ENCODE results near the gene FAM78A.
A peak's percentile ranks its signal among the peaks of the same experiment; 100 is the strongest.

Gene FAM78A

GRCh38 chr9:131228988-131229387 is 47.3 kb downstream of the FAM78A start:
- no peak for DNase-seq (ENCODE audit: low read depth)
- no peak overlapping the region for H3K4me3 ChIP-seq (ENCODE audit: low read depth, low read length)
- TF ChIP-seq CTCF (IDR thresholded peaks at IDR 0.05; ENCODE audit: control insufficient read depth, extremely low read depth, insufficient read depth): no peak

GRCh38 chr9:131227959-131228460 is 48.3 kb downstream of the FAM78A start:
- no peak for TF ChIP-seq CTCF (IDR thresholded peaks at IDR 0.05; ENCODE audit: control insufficient read depth, extremely low read depth, insufficient read depth)
- DNase-seq (ENCODE audit: low read depth): no peak
- H3K4me3 ChIP-seq (ENCODE audit: low read depth, low read length): no peak overlapping the region

GRCh38 chr9:131227112-131227958 is 49.0 kb downstream of the FAM78A start:
- peak; percentile 34; the same call in 1 of the 2 replicates for TF ChIP-seq CTCF (IDR thresholded peaks at IDR 0.05; ENCODE audit: control insufficient read depth, extremely low read depth, insufficient read depth)
- DNase-seq (ENCODE audit: low read depth): peak; percentile 63
- 0 out of 2 replicates have a peak overlapping the region, but pooled peaks have one; percentile 1 for H3K4me3 ChIP-seq (ENCODE audit: low read depth, low read length)

- DNase-seq (ENCODE audit: low read depth): no peak
- no peak overlapping the region for H3K4me3 ChIP-seq (ENCODE audit: low read depth, low read length)
- no peak for TF ChIP-seq CTCF (IDR thresholded peaks at IDR 0.05; ENCODE audit: control insufficient read depth, extremely low read depth, insufficient read depth)
Measured at GRCh38 chr9:131226226-131226625, 50.1 kb downstream of the FAM78A start.

- no peak overlapping the region for H3K4me3 ChIP-seq (ENCODE audit: low read depth, low read length)
- no peak for TF ChIP-seq CTCF (IDR thresholded peaks at IDR 0.05; ENCODE audit: control insufficient read depth, extremely low read depth, insufficient read depth)
- DNase-seq (ENCODE audit: low read depth): no peak
Measured at GRCh38 chr9:131222460-131222859, 53.9 kb downstream of the FAM78A start.

- no peak overlapping the region for H3K4me3 ChIP-seq (ENCODE audit: low read depth, low read length)
- no peak for TF ChIP-seq CTCF (IDR thresholded peaks at IDR 0.05; ENCODE audit: control insufficient read depth, extremely low read depth, insufficient read depth)
- DNase-seq (ENCODE audit: low read depth): no peak
Measured at GRCh38 chr9:131220485-131220884, 55.8 kb downstream of the FAM78A start.

All from LNCaP clone FGC (cell line).